ENCODE data around the gene BTNL2.
"Not testable (repeated sequence)": the region's sequence is repeated elsewhere in the genome, so short reads cannot be mapped to it uniquely, and the experiment has no call there.

BTNL2 gene

GRCh38 chr6:32359225-32359624 is 47.8 kb downstream of the BTNL2 start:
- DNase-seq = not testable (repeated sequence)

DNA sequence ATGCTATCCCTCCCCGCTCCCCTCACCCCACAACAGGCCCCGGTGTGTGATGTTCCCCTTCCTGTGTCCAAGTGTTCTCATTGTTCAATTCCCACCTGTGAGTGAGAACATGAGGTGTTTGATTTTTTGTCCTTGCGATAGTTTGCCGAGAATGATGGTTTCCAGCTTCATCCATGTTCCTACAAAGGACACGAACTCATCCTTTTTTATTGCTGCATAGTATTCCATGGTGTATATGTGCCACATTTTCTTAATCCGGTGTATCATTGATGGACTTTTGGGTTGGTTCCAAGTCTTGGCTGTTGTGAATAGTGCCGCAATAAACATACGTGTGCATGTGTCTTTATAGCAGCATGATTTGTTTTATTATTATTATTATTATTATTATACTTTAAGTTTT is 48.4 kb downstream of the BTNL2 start:
- not testable (repeated sequence) for DNase-seq

- DNase-seq = no peak
Measured at GRCh38 chr6:32355018-32355417, 52.0 kb downstream of the BTNL2 start.

GRCh38 chr6:32353348-32353747 is 53.6 kb downstream of the BTNL2 start:
- no peak for DNase-seq

Data from activated naive CD4-positive, alpha-beta T cell treated with anti-CD3 and anti-CD28 coated beads, Interleukin-2, amount 50 U/mL, for 16 hours (primary cell).